NCI-H146 treated with DMSO at 0.1 percent for 48 hours (cell line): ENCODE results near the gene METTL22.
"Not testable (repeated sequence)": the region's sequence is repeated elsewhere in the genome, so short reads cannot be mapped to it uniquely, and the experiment has no call there.

Source experiments
- DNase-seq: peaks from one replicate; lab custom pipeline; 2025; ENCODE audit not compliant: unreplicated experiment; lab: John Stamatoyannopoulos, UW

Gene METTL22

GRCh38 chr16:8631373-8631772 is 9.9 kb downstream of the METTL22 start:
- DNase-seq = no peak

DNA sequence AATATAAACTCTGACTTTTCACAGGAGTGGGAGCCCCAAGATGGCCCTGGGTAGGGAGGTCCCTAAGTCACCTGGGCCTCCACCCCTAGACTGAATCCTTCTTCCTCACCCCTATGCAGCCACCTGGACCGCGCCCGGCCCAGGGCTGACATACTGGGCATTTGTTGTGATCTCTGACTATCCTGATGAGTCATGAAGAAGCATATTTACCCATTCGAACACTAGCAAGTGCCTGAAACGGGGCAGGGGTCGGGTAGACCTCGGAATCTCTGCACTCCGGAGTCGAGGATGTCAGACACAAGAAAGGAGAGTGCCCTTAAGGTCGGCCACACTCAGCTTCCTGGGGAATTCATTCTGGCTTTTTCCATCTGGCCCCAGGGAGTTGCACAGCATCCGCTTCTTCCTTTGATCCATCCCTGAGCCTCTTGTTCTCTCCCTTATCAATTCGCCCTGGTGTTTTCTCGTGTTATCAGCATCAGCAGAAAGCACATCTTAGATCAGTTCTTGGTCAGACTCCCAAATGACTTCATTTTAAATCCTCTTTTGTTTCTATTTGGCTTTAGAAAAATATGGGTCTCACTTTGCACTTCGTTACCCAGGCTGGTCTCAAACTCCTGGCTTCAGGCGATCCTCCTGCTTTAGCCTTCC is 10.4 kb downstream of the METTL22 start:
- DNase-seq = no peak

- no peak for DNase-seq
Measured at GRCh38 chr16:8632675-8633182, 11.2 kb downstream of the METTL22 start.

GRCh38 chr16:8634991-8635736 is 13.7 kb downstream of the METTL22 start:
- DNase-seq = no peak

GRCh38 chr16:8639694-8640093 is 18.2 kb downstream of the METTL22 start:
- no peak for DNase-seq

GRCh38 chr16:8641671-8642070 is 20.2 kb downstream of the METTL22 start:
- no peak for DNase-seq

GRCh38 chr16:8642146-8642545 is 20.6 kb downstream of the METTL22 start:
- DNase-seq = no peak

DNA sequence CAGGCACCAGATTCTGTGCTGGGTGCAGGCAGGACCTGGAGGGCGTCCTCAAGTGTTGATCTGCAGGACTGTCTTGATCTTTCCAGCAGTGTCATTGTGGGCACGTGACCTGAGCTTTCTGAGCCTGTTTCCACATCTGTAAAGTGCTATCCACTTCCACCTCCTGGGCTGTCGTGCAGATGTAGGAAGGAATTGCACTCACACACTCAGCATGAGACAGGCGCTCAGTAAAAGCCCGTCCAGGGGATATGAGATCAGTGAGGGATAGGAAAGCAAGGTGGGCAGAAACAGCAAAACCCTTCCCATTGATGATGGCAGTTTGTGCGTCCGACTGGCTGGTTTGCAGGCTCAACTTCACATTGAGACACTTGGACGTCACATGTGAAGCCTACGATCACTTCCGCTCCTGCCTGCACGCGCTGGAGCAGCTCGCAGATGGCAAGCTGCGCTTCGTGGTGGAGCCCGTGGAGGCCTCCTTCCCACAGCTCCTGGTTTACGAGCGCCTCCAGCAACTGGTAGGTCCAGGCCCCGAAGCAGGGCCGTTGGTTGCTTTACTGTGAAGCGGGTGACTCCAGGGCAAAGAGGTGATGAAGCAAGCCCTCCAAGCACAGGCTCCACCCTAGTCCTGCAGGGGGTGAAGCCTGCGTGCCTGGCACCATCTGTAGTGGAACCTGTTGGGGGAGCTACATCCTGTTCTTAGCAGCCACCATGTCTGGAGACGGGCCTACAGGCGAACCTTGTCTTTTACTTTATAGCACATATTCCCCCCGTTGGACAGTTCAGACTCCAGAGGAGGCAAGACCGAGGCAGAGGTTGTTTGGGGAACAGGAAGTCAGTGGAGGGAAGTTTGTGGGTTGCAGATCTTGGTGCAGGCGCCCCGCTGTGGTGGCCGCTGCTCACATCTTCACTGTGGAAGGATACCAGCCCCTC is 23.0 kb downstream of the METTL22 start:
- DNase-seq = no peak

GRCh38 chr16:8645141-8645521 is 23.6 kb downstream of the METTL22 start:
- no peak for DNase-seq

DNA sequence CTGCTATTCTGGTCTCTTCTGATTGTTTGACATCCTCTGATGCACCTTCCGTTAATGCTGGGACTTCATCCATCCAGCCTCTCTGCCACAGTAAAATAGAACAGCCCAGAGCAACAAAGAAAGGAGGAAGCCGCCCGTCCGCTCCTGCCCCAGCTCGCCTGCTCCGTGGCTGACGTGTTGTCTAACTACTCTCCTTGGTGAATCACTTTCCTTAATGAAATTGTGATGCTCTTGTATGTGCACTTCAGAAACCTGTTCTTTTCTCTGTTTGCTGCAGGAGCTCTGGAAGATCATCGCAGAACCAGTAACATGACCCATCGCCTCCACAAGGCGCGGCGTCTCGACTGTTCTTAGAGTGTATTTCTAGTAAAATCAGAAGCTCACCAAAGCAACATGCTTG is 24.3 kb downstream of the METTL22 start:
- DNase-seq = no peak

GRCh38 chr16:8646326-8647053 is 25.0 kb downstream of the METTL22 start:
- DNase-seq = no peak

DNA sequence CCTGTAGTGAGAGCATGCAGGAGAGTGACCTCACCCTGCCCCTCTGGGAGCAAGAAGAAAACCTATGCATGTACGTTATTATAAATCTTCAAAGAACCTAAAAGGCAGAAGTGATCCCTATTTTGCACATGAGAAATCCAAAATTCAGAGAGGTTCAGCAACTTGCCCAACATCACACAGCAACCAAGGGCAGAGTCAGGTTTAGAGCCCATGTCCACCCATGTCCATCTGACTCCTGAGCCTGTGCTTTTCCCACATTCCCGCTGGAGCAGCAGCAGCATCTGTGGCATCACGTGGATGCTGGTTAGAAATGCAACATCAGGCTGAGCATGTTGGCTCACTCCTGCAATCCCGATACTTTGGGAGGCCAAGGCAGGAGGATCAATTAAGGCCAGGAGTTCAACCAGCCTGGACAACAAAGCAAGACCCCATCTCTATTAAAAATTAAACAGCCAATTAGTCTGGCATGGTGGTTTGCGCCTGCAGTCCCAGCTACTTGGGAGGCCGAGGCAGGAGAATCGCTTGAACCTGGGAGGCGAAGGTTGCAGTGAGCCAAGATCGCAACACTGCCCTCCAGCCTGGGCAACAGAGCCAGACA is 26.3 kb downstream of the METTL22 start:
- DNase-seq = no peak

DNA sequence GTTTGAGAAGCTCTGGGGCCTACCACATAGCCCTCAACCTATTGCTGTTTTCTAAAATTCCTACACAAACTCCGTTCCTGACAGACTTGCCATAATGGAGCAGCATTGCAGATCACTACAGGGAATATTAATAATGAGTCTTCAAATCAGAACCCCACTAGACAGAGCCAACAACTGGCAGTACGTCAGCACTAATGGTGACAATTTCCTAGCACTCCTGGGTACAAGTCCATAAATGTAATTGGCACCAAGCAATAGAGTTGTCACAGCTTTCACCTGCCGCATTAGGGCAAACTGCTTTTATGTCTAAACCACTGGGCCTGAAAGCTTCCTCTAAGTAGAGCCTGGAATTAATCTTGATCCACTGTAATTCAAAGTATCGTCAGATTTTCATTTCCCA is 27.4 kb downstream of the METTL22 start:
- no peak for DNase-seq

DNA sequence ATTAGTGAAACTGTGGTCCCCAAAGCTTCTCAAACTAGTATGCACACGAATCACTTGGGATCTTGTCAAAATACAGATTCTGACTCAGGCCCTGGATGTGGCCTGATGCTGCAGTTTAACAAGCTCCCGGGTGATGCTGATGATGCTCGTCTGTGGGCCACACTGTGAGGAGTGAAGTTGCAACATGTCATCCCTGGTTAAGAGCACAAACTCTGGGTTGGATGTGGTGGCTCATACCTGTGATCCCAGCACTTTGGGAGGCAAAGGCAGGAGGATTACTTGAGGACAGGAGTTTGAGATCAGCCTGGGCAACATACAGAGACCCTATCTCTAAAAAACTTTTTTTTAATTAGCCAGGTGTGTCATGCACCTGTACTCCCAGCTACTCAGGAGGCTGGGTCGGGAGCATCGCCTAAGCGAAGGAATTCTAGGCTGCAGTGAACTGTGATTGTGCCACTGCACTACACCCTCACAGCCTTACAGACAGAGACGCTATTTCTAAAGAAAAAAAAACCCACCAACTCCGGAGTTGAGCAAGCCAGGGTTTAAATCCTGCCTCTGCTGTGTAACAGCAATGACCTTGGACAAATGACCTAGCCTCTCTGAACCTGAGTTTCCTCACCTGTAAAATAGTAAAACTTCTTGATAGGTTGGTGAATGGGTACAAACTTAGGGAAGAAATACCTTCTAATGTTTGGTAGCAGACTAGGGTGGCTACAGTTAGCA is 28.5 kb downstream of the METTL22 start:
- no peak for DNase-seq

- DNase-seq = not testable (repeated sequence)
Measured at GRCh38 chr16:8651958-8652357, 30.5 kb downstream of the METTL22 start.

GRCh38 chr16:8655184-8655717 is 33.8 kb downstream of the METTL22 start:
- no peak for DNase-seq

GRCh38 chr16:8656376-8656775 is 34.9 kb downstream of the METTL22 start:
- DNase-seq = no peak

- peak; percentile 73 for DNase-seq
Measured at GRCh38 chr16:8660841-8661301, 39.4 kb downstream of the METTL22 start.

GRCh38 chr16:8661703-8662102 is 40.2 kb downstream of the METTL22 start:
- DNase-seq = no peak
